ENCODE data around the gene FIG4.
"Not testable (repeated sequence)": the region's sequence is repeated elsewhere in the genome, so short reads cannot be mapped to it uniquely, and the experiment has no call there.

The FIG4 gene

DNA sequence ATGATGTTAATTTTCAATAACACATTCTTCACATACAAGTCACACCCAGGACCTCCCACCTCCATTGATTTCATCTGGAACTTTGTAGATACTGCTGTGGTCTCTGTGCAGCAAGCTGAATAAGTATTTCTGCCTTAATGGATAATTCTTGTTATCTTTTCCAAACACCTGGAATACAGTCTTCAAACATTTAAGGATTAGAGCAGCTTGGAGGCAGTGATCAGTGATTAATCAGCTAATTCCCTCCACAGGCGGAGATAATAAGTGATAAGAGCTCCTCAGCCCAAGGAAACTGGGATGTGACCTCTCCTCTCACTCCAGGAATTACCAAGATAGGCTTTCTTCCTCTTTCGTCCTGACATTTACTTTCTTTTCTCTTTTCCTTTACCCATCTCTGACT, 110.7 kb downstream of the FIG4 start:
- DNase-seq: no peak

DNA sequence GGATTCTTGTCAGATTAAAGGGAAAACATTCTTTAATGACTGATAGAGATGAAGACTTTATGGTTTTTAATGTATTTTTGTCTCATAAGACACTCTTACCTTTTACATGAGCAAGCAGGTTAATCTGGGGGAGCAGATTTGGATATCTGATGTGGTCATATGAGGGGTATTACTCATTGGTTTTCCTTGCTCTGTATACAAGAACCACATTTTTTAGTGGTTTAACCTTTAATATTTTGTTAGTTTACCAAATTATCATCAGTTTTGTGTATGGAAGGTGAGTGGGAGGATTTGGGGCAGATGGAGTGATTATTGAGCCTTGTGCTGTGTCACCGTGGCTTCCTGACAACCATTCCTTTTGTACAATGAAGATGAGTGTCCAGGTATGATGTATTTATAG, 112.9 kb downstream of the FIG4 start:
- no peak for DNase-seq

DNA sequence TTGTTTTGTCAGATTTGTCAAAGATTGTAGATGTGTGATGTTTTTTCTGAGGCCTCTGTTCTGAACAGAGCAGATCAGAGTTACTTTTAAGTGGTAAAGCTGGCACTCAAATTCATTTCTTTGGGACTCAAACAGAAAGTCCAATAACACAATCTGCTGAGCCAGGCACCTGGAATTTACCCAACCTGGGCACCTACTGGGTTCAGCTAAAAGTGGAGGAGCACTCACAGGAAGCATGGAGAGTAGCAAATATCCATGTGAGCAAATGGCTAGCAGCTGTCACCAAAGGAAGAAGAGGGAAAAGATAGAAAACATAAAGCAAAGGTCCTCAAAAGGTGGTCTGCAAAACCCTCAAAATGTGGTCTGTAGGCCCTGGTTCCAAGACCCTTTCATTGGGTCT, 116.8 kb downstream of the FIG4 start:
- no peak for DNase-seq

DNA sequence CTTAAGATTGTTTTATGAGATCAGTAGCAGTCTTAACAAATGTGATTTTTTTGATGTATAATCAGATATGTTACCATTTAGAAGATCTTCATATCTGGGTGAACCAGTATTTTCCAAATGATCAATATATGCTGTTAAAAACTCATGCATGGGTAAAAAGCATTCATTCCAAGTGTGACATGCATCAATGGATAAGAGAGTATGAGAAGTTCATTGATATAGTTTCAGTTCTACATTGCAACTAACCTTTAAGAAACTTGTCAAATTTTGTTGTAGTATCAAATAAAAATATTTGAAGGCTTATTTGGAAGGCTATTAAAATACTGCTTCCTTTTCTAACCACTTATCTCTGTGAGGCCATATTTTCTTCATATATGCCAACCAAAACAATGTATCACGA, 117.7 kb downstream of the FIG4 start:
- DNase-seq: no peak

DNA sequence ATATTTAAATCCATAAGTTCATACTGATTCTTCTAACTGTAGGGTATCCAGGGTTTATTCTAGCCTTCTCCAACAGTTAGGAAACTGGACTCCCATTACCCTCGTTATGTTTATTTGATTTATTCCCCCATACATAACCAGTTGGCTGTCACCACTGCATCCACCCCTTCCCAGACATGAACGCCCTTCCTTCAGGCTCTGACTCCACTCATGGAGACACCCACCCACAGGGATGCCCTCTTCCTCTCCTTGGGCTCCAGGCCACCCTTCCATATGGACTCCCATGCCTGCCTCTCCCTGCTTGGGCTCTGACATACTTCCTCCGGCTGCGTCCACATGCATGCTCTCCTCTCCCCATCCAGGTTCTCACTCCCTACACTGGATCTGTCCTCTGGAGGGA, 124.0 kb downstream of the FIG4 start:
- DNase-seq: no peak

DNA sequence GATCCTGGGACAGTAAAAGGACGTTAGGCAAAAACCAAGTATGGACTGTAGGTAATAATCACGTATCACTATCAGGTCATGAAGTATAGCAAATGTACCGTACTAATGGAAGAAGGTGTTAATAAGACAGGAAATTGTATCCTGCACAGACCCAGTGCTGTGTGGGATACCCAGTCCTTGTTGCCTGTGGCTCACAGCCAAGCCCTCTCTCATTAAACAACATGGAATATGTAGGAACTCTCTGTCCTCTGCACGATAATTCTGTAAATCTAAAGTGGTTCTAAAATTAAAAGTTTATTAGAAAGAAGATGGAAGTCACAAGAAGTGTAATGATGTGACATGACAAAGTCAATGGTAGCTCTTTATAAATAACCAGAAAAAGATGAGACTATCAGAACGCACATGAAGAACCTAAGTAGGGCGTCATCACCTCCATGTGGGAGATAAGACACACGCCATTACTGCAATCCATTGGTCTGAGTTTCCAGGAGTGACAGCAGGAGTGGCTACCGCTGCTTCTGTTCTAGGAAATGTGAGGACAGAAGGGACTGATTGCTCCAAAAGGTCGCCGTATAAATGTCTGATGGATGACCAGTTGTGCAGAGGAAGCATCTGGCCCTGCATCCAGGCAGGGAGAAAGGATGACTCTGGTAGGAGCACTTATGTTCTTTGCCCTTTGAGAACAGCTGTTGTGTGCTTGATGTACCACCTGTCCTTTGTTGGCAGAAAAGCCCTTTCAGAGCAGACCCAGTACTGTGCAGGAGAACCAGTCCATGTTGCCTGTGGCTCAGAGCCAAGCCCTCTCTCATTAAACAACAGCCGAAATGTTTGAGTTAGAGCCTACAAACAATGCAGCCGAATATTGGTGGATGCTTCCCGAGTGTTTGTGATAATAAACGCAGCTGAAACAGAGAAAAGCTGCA, 125.6 kb downstream of the FIG4 start:
- peak; percentile 99 for DNase-seq

DNA sequence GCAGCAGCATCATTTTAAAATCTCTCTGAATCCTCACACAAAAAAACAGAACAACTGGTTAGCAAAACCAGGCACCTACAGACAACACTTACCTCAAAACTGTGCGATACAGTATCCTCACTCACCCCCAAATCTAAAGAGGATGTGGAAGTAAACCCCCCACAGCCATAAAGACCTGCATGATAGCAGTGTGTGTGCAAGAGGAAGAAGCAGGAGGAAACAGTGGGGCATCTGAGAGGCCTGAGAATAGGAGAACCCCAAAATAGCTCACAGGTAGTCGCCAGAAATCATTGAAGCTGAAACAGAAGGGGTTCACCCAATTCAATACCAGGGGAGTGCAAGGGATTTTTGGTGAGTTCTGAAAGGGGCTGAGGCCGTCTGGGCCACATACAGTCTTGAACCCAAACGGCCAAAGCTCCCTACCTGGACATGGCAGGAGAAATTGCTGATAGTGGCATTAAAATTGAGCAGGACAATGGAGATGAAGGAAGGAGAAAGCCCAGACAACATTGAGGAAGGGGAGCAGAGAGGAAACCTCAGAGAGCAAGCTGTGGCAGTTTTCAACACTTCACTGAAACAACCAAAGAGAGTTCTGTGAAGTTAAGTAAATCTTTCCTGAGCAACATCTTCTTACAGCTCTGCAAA, 129.7 kb downstream of the FIG4 start:
- DNase-seq: no peak

DNA sequence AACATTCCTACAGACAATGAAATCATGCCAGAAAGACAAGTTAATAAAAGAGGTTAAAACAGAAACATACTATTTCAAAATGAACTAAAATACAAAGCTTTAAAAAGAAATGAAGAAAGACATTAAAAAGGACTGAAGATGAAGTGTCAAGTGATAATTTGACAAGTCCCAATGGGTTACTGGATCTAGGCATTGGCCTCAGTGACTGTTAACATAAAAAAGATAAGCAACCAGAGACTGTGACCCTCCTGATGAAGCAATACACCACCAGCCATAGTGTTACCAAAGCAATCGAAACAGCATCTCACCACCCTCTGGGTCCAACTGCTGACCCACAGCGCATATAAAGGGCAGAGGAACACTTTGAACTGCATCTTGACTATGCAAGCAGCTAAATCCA, 130.3 kb downstream of the FIG4 start:
- no peak for DNase-seq

DNA sequence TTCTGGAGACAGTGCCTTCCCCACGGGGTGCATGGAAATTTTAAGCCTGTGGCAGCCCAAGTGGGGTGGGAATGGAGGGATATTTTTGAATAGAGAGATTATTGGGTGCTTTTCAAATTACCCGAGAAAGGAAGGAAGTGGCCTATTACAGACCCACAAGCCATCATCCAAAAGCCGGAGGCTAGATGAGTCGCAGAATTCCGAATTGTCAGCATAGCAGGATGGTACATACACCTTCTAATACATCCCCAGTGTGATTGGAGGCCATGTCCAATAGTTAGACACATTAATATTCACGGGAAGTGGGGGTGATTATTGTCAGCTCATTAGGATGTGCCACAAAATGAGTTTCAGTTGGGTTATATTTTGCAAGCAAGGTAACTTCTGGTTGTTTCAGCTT, 133.0 kb downstream of the FIG4 start:
- no peak for DNase-seq

DNA sequence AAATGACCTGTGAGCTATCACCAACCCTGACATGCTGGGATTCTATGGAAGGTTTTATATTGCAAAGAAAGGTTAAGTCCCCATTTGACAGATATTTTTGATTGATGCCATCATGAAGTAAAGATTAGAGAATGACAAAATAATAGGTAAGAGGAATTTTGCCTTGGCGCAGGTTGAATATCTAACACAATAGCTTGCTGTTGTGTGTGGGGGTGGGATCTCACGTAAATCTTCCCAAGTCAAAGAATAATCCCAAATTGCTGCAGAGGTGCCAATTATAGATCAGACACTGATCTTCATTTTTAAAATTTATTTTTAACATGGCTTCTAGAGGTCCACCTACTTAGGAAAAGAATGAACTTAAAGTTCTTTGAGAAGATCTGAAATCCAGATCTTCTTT, 135.5 kb downstream of the FIG4 start:
- DNase-seq: no peak

DNA sequence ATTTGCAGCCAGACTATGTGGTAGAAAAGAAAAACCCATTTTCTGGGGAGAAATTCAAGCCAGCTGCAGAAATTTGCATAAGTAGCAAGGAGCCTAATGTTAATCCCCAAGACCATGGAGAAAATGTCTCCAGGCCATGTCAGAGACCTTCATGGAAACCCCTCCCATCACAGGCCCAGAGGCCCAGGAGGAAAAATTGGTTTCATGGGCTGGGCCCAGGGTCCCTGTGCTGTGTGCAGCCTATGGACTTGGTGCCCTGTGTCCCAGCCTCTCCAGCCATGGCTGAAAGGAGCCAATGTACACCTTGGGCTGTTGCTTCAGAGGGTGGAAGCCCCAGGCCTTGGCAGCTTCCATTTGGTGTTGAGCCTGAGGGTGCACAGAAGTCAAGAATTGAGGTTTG, 140.3 kb downstream of the FIG4 start:
- DNase-seq: not testable (repeated sequence)

DNA sequence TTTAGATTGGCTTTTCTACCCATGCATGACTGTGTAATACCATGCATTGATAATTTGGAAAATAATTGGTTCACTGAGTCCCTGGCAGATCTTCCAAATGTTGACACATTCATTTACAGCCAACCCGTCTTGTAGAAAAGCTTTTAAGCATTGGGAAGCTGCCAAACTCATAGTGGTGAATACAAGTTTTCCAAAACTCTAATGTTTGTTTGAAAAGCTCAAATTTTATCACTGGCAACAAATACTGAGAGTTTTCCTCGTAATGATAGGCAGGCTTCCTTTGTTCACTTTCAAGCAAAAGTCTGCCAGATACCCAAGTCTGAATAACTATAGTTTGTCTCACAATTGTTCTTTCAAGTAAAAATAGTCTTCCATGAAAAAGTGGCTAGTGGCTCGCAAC, 143.0 kb downstream of the FIG4 start:
- peak; percentile 6 for DNase-seq

DNA sequence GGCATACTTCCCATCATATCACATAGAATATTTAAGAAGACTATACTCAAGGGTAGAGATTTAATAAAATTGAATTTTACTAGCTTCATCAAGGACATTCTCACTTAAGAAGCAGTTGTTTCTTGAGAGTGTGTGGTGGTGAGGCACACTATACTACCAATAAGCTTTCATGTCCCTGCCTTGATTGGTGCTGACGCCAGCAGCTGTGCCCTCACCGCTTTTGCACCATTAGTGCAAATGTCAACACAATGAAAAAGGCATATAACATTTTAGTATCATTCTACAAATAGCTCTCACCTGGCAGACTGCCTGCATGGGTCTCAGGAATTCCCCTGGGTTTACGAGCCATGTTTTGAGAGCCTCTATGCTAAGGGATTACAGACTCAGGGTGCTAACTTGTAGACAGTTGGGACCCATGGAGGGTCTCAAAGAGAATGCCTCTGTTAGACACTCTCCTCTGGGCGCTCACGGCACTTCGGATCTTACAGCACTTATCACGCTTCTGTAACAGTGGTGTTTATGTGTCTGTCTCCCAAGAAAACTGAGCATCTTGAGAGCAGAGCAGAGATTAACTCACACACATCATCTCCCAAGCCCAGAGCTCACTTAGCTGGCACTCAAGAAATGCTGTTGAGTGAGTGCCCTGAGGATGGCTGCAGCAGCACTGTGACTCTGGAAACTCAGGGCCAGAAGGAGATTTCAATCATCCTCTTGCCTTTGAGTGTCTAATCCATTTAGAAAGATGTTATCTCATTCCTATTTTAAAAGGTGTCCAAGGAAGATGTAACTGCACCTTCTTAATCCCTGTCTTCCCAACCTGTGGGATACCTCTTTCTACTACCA, 143.7 kb downstream of the FIG4 start:
- peak; percentile 28 for DNase-seq

DNA sequence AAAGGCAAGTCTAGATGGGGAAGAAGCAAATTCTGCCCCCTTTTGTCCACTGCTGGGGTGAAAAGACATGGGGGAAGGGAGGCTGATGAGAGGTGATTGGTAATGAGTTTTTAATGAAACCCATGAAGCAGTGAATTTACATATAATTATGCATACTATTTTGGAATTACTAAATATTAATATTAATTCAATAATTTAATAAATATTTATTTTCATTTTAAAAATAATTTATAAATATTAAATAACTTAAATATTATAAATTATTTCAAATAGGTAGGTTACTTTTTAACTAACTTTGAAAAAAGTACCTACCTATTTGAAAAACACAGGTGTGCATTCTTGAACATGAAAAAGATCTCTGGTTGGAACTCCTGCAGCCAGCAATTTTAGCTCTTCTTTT, 148.9 kb downstream of the FIG4 start:
- DNase-seq: no peak

DNA sequence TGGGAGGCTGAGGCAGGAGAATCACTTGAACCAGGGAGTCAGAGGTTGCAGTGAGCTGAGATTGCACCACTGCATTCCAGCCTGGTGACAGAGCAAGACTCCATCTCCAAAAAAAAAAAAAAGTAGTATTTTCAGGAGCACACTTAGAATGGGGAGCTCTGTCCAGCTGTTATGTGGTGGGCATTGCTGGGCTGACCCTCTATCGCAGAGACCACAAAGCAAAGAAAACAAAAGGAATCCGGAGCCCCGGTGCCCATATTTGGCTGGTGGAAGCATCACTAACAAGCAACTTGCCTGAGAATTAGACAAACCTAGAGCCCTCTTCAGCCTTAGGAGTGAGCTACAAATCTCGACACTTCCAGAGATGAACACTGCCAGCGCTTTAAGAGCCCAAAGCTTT, 149.7 kb downstream of the FIG4 start:
- no peak for DNase-seq

DNA sequence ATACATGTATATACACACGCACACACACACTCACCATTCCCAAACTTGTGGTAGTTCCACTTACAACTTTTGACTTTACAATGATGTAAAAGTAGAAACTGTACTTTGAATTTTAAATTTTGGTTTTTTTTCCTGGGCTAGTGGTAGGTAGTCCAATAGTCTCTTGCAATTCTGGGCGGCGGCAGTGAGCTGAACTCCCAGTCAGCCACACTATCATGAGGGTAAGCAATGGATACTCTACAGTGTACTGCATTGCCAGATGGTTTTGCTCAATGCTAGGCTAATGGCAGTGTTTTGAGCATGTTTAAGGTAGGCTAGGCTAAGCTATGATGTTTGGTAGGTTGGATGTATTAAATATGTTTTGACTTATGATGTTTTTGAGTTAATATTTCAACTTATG, 150.8 kb downstream of the FIG4 start:
- no peak for DNase-seq

DNA sequence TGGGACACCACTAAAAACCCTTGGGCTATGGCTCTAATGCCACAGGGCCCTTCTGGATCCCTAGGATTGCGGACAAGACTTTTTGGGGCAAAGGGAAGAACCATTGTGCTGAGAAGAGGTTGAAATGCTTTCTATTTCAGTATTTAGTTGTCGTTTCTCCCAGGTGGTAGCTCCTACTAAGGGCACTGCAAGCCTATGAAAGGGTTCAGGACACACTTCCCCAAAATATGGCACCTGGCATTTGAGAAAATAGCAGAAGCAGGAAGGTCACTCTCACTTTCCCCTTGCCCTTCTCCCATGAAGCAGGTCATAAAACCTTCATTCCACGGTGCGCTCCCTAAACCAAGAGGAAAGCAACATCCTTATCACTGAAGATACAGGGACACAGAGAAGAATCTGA, 161.6 kb downstream of the FIG4 start:
- DNase-seq: no peak

DNA sequence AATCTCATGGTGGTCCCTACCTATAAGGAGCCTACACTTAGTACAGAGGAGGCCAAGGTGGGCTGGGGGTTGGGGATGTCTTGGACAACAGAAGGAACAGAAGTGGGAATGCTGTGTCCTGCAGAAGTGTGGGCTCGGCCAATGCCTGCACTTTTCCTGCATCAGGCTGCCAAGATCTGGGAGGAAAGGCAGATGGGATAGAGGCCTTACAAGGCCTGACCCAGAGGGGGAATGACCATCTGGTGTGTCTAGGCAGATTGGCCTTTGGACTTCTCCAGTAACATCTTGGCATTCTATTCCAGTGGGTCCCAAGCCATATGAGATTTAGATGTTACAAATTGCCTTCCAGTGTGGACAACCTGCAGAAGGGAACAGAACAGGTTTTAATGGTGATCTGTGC, 162.3 kb downstream of the FIG4 start:
- DNase-seq: no peak

DNA sequence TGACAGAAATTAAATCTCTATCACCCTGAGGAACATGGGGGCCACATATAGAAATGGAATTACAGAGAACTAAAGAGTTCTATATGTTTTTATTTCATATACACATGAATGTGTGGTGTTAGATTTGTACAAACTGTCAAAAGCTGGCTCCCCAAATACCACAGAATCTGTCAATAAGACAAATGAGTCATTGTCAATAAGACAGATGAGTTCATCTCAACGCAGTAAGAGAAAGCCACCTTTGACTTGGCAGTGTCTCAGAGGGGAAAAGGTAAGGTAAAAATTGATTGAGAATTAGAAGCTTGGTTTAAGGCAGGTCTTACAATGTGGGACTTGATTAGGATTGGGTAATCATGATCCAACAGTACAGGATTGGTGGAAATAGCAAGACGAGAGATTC, 162.9 kb downstream of the FIG4 start:
- no peak for DNase-seq

DNA sequence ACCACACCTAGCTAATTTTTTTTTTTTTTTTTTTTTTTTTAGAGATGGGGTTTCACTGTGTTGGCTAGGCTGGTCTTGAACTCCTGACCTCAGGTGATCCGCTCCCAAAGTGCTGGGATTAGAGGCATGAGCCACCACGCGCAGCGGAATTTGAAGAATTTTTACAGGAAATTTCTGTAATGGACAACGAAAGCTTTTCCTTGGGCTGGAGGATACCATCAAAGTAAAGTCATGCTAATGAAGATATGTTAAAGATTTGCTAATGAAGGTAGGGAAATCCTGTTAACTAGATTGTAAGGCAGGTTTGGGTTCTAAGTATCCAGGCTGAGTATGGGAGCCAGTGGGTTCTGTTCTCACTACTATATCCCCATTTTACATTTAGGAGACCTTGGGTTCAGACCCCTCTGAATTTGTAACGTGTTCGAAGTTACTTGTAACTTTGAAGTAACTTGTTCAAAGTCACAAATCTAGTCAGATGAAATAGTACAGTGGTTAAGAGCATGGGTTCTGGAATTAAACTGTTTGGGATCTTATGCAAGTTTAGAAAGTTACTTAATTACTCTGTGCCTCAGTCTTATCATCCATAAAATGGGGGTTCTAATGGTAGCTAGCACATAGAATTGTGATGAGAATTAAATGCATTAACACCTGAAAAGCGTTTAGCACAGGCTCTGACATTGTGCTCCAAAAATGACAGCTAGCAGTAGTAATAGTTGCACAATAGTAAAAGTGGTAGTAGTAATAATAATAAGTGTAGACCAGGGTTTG, 163.6 kb downstream of the FIG4 start:
- no peak for DNase-seq

DNA sequence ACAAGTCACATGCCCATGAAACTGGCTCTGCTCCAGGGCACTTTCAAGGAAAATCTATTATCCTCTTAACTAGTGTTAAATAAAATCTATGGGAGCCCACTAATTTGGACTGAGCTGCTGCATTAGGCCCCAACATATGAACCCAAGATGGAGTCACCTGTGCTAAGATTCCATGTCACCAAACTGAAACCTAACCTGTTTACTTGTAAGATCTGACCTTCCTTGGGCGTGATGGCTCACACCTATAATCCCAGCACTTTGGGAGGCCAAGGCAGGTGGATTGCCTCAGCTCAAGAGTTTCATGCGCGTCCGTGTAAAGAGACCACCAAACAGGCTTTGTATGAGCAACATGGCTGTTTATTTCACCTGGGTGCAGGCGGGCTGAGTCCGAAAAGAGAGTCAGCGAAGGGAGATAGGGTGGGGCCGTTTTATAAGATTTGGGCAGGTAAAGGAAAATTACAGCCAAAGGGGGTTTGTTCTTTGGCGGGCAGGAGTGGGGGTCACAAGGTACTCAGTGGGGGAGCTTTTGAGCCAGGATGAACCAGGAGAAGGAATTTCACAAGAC, 164.5 kb downstream of the FIG4 start:
- DNase-seq: not testable (repeated sequence)

DNA sequence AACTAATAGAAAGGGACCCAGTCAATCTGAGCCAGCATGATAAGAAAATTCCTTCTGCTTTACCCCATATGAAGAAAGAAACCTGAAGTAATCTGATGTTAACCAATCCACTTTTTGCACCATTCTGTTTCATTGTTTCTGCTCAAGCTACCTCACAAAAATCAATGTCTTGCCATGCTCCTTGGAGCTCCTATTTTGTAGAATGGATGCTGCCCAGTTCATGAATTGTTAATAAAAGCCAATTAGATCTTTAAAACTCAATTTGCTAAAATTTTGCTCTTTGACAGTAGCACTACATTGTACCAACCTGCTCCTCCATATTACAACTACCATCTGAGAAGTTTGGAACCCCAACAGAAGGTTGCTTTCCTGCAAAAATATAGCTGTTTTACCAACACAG, 170.8 kb downstream of the FIG4 start:
- no peak for DNase-seq

DNA sequence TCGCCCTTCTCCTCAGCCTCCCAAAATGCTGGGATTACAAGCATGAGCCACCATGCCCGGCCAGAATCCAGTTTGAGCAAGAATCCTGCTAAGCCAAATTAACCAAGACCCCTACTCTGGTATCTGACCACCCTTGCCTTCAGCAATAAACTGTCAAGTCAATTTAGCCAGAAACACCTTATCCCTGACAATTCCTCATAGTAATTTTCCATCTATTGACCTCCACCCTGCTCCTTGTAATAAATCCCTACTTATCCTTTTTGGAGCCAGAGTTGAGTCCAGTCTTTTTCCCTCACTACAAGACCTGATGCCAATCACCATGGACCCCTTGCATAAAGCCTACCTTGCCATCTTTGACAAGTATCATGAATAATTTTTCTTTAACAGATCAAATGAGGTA, 173.0 kb downstream of the FIG4 start:
- DNase-seq: no peak
